Transverse colon (tissue), 4 donors: ENCODE measurements around the gene SH3PXD2B. TPM values are rescaled to one million over a fixed set of nuclear protein-coding genes. Genes with fewer than 3 reads are reported as not detected.

Experiments
- DNase-seq: peaks from one replicate; pipeline ENCODE4 v3.0.0-alpha.2; 2019
- H3K27ac ChIP-seq, 4 donors: fragments of 200-600 bp; sonication (generic); 2 replicates each; pipeline ENCODE4 v1.5.1; 2016 to 2018; ENCODE audit warnings: inconsistent platforms in 4 of 4
- H3K27me3 ChIP-seq: fragments of 200-600 bp; sonication (generic); 2 replicates; pipeline ENCODE4 v1.5.1; 2017; ENCODE audit warnings: inconsistent platforms
- H3K36me3 ChIP-seq, 4 donors: fragments of 200-600 bp; sonication (generic); 2 replicates each; pipeline ENCODE4 v1.5.1; 2017 to 2019; ENCODE audit warnings: inconsistent platforms in 4 of 4
- H3K4me1 ChIP-seq, 4 donors: fragments of 200-600 bp; sonication (generic); 2 replicates each; pipeline ENCODE4 v1.5.1; 2017 to 2020; ENCODE audit warnings: inconsistent platforms in 4 of 4
- H3K4me3 ChIP-seq, 4 donors: fragments of 200-600 bp; sonication (generic); 1 replicate in 1 of 4; 2 replicates in 3 of 4; pipeline versions ENCODE4 v1.5.1 to v1.6.1; 2017 to 2019; ENCODE audit warnings: inconsistent platforms in 4 of 4
- H3K9me3 ChIP-seq, 2 donors: fragments of 200-600 bp; sonication (generic); 2 replicates each; pipeline ENCODE4 v1.5.1; 2017 to 2019; ENCODE audit warnings: inconsistent platforms in 2 of 2
- CTCF ChIP-seq, 5 experiments: fragments of 200-600 bp in 3 of 5; fragments of 450-650 bp in 2 of 5; sonication (generic) in 3 of 5; IDR thresholded peaks; 1 replicate in 2 of 5; 2 replicates in 3 of 5; pipeline ENCODE4 v1.5.1; 2016 to 2017; ENCODE audit warnings: antibody characterized with exemption in 5 of 5, inconsistent platforms in 3 of 5, mild to moderate bottlenecking in 2 of 5, moderate library complexity in 1 of 5
- EP300 ChIP-seq: sonication (generic); formaldehyde crosslinking; IDR thresholded peaks from one replicate; pipeline ENCODE4 v1.6.1; 2017; ENCODE audit warnings: antibody characterized with exemption, low read depth
- POLR2A ChIP-seq: fragments of 450-650 bp; IDR thresholded peaks from one replicate; pipeline ENCODE4 v1.6.1; 2016; ENCODE audit warnings: antibody characterized with exemption, mild to moderate bottlenecking, moderate library complexity
- POLR2AphosphoS5 ChIP-seq, 3 donors: sonication (generic); formaldehyde crosslinking; IDR thresholded peaks; one replicate each; pipeline ENCODE4 v1.6.1; 2016; ENCODE audit warnings: antibody characterized with exemption in 3 of 3
- WGBS, 2 donors: methylation state at CpG; one replicate each; pipeline ENCODE4 v1.1.5; 2018; ENCODE audit warnings: low coverage in 1 of 2; 5-methylcytosine and 5-hydroxymethylcytosine counted together
- in situ Hi-C, 4 donors: fragments of 200-750 bp; cut with MboI; loops; one replicate each; pipeline versions ENCODE4 v1.15.0 to v1.15.1; 2017; ENCODE audit warnings: low sequenced_read_pairs in 3 of 4, low pct_ligation_motif_present in 1 of 4, low pct_unique_long_range_greater_than_20kb in 1 of 4
- intact Hi-C: fragments of 100-400 bp; cut with DNase I; formaldehyde crosslinking; loops from one replicate; pipeline ENCODE4 v1.15.1; 2023; ENCODE audit warnings: low total_unique reads
- total RNA-seq, 4 donors: library from RNA; depleted of rRNA; stranded (reverse); fragments of >200 nt; gene quantifications; one replicate each; pipeline ENCODE4 v1.1.0, GENCODE V29; 2016

SH3PXD2B gene
- total RNA-seq, 4 donors from 2014 or later: 10.2 to 26.6 (median 14.6) TPM

DNA sequence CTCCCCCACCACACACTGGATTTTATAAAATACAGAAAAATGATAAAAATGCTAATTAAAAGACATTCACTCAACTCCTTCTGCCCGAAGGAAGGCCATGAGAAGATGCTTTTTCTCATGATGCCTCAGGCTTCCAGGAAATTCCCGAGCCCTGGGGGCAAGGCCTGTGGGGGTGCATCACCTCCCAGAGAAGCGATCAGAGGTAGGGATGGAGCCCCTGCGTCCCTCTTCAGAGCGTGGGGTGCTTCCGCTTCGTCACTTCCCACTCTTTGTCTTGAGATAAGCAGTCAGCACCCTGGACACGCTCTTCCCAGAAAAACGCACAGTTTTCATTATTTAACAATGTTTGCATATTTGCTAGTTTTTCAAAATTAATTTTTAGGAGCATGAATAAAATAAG is 33.3 kb upstream of the SH3PXD2B start:
- no peak overlapping the region for H3K27ac ChIP-seq
- no peaks in the 10 kb centered on the region for H3K9me3 ChIP-seq
- DNase-seq: no peak
- intact Hi-C loops (no loop called here), in situ Hi-C loops (loop anchor here in 1 of 4 donors (25.0 kb wide), 1 partner anchor 450 kb away; no protein-coding TSS in a partner anchor)
- no peak overlapping the region for H3K4me3 ChIP-seq
- no peak for TF ChIP-seq POLR2A
- TF ChIP-seq POLR2AphosphoS5 (IDR thresholded peaks at IDR 0.05): no peak
- TF ChIP-seq CTCF (IDR thresholded peaks at IDR 0.05): no peak
- no peak for TF ChIP-seq EP300
- WGBS, 2 donors: 85 to 86% methylated on average over 6 to 9 of the region's 9 CpGs
- no peaks in the 10 kb centered on the region for H3K36me3 ChIP-seq
- H3K4me1 ChIP-seq: no peaks in the 10 kb centered on the region
- no peaks in the 10 kb centered on the region for H3K27me3 ChIP-seq

DNA sequence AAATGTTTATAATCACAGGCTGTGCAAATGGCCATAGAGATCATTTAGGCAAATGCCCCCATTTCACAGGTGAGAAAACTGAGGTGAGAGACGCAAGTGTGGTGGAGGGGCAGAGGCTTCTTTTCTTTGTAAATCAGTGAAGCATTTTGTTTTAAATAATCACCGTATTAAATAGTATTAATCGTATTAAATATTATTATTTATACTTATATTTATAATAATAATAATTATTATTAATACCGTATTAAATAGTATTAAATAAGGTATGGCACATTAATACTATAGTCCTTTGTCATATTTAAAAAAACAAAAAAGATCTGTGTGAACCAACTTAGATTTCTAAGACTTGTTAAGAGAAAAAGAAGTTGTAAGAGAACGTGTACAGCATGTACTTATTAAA is 32.6 kb upstream of the SH3PXD2B start:
- no peak for DNase-seq
- Histone ChIP-seq H3K9me3 (no peaks in the 10 kb centered on the region), H3K4me1 (no peaks in the 10 kb centered on the region), H3K4me3 (no peak overlapping the region), H3K36me3 (no peaks in the 10 kb centered on the region), H3K27ac (no peak overlapping the region), H3K27me3 (no peaks in the 10 kb centered on the region)
- in situ Hi-C loops (loop anchor here in 1 of 4 donors (25.0 kb wide), 1 partner anchor 450 kb away; no protein-coding TSS in a partner anchor), intact Hi-C loops (no loop called here)
- no peak for TF ChIP-seq POLR2AphosphoS5 (IDR thresholded peaks at IDR 0.05)
- TF ChIP-seq POLR2A: no peak
- TF ChIP-seq EP300: no peak
- TF ChIP-seq CTCF (IDR thresholded peaks at IDR 0.05): no peak
- 78 to 89% methylated on average over 5 of the region's 5 CpGs for WGBS, 2 donors

GRCh38 chr5:172486451-172486850 is 32.1 kb upstream of the SH3PXD2B start:
- no peak for DNase-seq
- Histone ChIP-seq H3K27ac (no peak overlapping the region), H3K9me3 (no peaks in the 10 kb centered on the region), H3K36me3 (no peaks in the 10 kb centered on the region), H3K27me3 (no peaks in the 10 kb centered on the region), H3K4me1 (no peaks in the 10 kb centered on the region), H3K4me3 (no peak overlapping the region)
- 83 to 90% methylated on average over 2 to 12 of the region's 12 CpGs for WGBS, 2 donors
- in situ Hi-C loops: loop anchor here in 1 of 4 donors (25.0 kb wide), 1 partner anchor 451 kb away; no protein-coding TSS in a partner anchor
- TF ChIP-seq EP300: no peak
- TF ChIP-seq POLR2AphosphoS5 (IDR thresholded peaks at IDR 0.05): no peak
- no peak for TF ChIP-seq CTCF (IDR thresholded peaks at IDR 0.05)
- TF ChIP-seq POLR2A: no peak
- intact Hi-C loops: no loop called here

DNA sequence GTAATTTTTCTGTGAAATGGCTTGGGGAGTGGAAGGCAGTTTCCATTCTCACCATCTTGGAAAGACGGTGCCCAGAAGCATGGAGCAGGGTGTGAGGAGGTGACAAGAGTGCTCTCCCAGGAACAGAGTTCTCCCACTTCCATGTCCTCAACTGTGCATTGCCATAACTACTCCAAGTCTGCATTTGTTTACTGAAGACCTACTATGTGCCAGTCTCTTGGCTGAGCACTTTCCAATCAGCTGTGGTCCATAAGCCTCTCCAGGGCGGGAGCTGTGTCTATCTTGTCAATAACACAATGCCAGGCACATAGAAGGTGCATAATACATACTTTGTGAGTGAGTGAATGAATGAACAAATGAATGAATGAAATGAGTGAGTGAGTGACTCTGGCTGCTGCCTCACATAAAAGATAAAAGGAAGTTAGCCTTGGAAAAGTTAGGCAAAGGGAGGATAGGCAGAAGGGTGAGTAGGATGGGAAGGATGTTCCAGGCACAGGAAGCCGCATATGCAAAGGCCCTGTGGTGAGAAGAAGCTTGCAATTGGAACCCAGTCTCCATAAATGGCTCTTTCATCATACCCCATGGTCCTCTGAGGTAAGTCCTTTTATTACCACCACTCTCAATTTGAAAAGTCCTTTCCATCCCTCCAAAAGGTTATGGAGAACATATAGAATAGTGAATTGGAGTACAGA is 31.3 kb upstream of the SH3PXD2B start:
- Histone ChIP-seq H3K9me3 (no peaks in the 10 kb centered on the region), H3K4me1 (no peaks in the 10 kb centered on the region), H3K27me3 (no peaks in the 10 kb centered on the region), H3K36me3 (no peaks in the 10 kb centered on the region), H3K4me3 (no peak overlapping the region), H3K27ac (no peak overlapping the region)
- in situ Hi-C loops: loop anchor here in 1 of 4 donors (25.0 kb wide), 1 partner anchor 452 kb away; no protein-coding TSS in a partner anchor
- no peak for DNase-seq
- no peak for TF ChIP-seq POLR2A
- no peak for TF ChIP-seq EP300
- no peak for TF ChIP-seq CTCF (IDR thresholded peaks at IDR 0.05)
- no peak for TF ChIP-seq POLR2AphosphoS5 (IDR thresholded peaks at IDR 0.05)
- 85% methylated on average over 3 of the region's 3 CpGs; no CpG with 5 or more reads in 1 of the 2 donors for WGBS, 2 donors
- intact Hi-C loops: no loop called here
